Coronary artery (tissue), 2 donors: ENCODE data around the gene PLCB2.

Source experiments
- DNase-seq: peaks from one replicate; pipeline ENCODE4 v3.0.0-alpha.2; 2017; ENCODE audit warnings: low spot score
- H3K27ac ChIP-seq, 2 donors: fragments of 200-600 bp; sonication (generic); one replicate each; pipeline ENCODE4 v1.5.1; 2016 to 2019
- H3K4me3 ChIP-seq: fragments of 200-600 bp; sonication (generic); 2 replicates; pipeline ENCODE4 v1.5.1; 2016; ENCODE audit warnings: mild to moderate bottlenecking, moderate library complexity
- TF ChIP-seq, protein P1 (sequence below): fragments of 200-600 bp; sonication (generic); IDR thresholded peaks from one replicate; pipeline ENCODE4 v1.5.1; 2019; ENCODE audit warnings: antibody characterized with exemption

The PLCB2 gene

DNA sequence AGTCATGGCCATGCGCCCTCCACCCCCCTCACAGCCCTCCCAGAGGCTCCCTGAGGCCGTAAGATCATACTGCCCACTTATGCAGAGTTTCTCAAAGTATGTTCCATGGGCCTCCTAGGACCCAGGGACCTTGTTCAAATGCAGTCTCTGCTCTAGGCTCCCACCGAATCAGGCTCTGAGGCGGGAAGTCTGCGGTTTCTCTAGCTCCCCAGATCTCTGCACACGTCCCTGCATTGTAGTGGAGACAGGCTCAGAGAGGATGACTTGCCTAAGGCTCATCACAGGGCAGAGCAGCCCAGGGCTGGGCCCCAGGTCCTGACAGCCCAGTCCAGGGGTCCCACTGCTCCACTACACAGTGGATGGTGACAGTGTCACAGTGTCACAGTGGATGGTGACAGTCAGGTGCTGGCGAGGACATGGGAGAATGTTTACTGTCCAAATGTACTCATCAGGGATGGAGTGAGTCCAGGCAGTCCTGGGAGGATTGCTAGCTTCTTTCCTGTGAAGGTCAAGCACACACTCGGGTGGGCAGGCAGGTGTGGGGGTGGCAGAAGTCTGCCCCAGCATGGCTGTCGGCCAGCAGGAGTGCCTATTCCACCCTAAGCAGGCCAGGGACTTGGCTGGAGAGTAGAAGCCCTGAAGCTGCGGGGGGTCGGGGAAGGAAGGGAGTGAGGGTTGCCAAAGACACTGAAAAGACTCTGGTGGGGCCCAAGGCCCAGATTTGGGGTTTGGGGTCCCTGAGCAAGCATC, 37.3 kb downstream of the PLCB2 start:
- no peak overlapping the region for H3K4me3 ChIP-seq
- TF ChIP-seq, protein P1, sequence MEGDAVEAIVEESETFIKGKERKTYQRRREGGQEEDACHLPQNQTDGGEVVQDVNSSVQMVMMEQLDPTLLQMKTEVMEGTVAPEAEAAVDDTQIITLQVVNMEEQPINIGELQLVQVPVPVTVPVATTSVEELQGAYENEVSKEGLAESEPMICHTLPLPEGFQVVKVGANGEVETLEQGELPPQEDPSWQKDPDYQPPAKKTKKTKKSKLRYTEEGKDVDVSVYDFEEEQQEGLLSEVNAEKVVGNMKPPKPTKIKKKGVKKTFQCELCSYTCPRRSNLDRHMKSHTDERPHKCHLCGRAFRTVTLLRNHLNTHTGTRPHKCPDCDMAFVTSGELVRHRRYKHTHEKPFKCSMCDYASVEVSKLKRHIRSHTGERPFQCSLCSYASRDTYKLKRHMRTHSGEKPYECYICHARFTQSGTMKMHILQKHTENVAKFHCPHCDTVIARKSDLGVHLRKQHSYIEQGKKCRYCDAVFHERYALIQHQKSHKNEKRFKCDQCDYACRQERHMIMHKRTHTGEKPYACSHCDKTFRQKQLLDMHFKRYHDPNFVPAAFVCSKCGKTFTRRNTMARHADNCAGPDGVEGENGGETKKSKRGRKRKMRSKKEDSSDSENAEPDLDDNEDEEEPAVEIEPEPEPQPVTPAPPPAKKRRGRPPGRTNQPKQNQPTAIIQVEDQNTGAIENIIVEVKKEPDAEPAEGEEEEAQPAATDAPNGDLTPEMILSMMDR: no peak
- DNase-seq: no peak
- no peak overlapping the region for H3K27ac ChIP-seq

DNA sequence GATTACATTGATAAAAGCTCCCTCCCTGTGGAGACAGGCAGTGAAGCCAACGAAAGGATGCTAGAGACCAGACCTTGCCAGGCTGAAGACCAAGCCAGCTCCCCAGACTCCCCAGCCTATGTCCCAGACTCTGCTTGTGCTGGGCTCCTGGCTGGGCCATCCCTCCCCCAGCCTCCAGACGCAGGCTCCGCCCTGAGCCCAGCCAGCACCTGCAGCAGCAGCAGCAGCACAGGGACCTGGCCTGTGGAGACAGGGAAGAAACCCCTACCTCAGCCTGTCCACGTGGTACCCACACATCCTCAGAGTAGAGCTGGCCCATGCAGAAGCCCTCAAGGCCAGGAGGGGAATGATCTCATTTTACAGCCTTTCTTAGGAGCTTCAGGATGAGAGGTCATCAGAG, 38.1 kb downstream of the PLCB2 start:
- Histone ChIP-seq H3K4me3 (no peak overlapping the region), H3K27ac (no peak overlapping the region)
- no peak for DNase-seq
- TF ChIP-seq, protein P1: no peak

DNA sequence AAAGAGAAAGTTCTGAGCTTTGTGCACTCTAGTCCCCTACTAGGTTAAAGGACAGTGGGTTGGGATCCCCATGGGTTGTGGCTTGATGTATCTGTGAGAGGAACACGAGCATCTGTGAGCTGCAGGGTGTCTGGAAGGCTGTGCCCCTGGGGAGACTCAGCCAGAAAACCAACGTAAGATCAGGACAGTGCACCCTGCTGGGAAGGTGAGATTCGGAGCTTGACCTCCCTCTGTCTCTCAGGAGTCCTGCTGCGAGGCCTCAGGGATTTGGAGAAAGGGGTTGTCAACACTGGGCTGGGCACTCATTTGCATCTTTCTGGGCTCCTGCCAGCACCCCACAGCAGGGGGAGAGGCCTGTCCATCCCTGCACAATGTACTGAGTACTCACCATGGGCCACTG, 40.1 kb downstream of the PLCB2 start:
- TF ChIP-seq, protein P1: no peak
- no peak overlapping the region for H3K27ac ChIP-seq
- DNase-seq: no peak
- no peak overlapping the region for H3K4me3 ChIP-seq

DNA sequence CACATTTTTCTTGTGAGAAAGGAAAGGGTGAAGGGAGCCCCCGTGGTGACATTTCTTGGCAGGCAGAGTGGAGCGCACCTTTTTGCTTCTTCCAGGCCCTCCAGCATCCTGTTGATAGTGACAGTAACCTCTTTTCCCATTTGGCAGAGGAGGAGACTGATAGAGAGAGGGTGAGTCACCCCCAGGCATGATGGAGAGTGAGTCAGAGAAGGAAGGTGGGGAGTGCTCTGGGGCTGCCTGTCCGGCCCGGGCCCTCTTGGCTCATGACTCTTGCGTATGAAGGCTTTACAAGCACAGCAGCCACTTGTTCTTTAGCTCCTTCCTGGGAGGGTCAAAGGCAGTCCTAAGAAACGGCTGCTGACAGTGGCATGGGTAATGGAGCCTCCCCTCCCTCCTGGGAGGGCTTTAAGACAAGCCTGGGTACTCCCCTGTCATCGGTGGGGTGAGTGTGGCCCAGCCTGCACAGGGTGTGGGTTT, 40.9 kb downstream of the PLCB2 start:
- H3K27ac ChIP-seq: no peak overlapping the region

DNA sequence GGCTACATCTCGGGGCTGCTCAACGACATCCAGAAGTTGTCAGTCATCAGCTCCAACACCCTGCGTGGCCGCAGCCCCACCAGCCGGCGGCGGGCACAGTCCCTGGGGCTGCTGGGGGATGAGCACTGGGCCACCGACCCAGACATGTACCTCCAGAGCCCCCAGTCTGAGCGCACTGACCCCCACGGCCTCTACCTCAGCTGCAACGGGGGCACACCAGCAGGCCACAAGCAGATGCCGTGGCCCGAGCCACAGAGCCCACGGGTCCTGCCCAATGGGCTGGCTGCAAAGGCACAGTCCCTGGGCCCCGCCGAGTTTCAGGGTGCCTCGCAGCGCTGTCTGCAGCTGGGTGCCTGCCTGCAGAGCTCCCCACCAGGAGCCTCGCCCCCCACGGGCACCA, 41.9 kb downstream of the PLCB2 start:
- TF ChIP-seq, protein P1: no peak
- H3K27ac ChIP-seq: no peak overlapping the region
- no peak for DNase-seq
- H3K4me3 ChIP-seq: no peak overlapping the region

More for the DNA sequence above, 40.9 kb downstream of the PLCB2 start:
- TF ChIP-seq, protein P1: no peak
- DNase-seq: no peak
- H3K4me3 ChIP-seq: no peak overlapping the region

DNA sequence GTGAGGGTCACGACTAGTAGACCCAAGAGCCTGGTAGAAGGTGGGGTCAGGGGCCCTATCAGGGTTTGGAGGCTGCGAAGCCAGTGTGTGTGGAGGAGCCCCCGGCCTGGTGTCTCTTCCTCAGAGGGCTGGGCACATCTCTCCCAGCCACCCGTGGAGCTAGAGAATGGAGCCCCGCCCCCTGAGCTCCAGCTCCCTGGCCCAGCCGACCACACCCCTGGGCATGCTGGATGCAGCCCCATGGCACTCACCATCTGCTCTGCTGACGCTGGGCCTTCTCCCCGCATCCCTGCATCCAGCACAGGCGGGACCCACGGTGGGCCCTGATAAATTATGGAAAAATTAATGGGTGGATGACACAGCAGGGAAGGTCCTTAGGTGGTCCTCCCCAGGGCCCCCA, 42.4 kb downstream of the PLCB2 start:
- TF ChIP-seq, protein P1: no peak
- Histone ChIP-seq H3K27ac (no peak overlapping the region), H3K4me3 (no peak overlapping the region)
- no peak for DNase-seq
